Gastrocnemius medialis (tissue), 4 donors: ENCODE data around the gene PHRF1. TPM values are rescaled to one million over a fixed set of nuclear protein-coding genes. Genes with fewer than 3 reads are reported as not detected.

Experiments
- ATAC-seq, 2 donors: fragments of 150-250 bp; one replicate each; pipeline ENCODE4 v1.9.1; 2016
- DNase-seq, 2 donors: peaks; one replicate each; pipeline ENCODE4 v3.0.0-alpha.2; 2019
- H3K27ac ChIP-seq, 4 donors: fragments of 200-600 bp; sonication (generic); 1 replicate in 1 of 4; 2 replicates in 3 of 4; pipeline ENCODE4 v1.5.1; 2016 to 2018; ENCODE audit warnings: mild to moderate bottlenecking in 2 of 4, moderate library complexity in 1 of 4
- H3K27me3 ChIP-seq, 3 donors: fragments of 200-600 bp; sonication (generic) in 2 of 3; 1 replicate in 1 of 3; 2 replicates in 2 of 3; pipeline versions ENCODE4 v1.5.1 to v1.6.0; 2016 to 2019; ENCODE audit warnings: mild to moderate bottlenecking in 1 of 3, moderate library complexity in 1 of 3
- H3K36me3 ChIP-seq, 2 donors: fragments of 200-600 bp; sonication (generic) in 1 of 2; one replicate each; pipeline ENCODE4 v1.5.1; 2017 to 2018
- H3K4me1 ChIP-seq, 2 donors: fragments of 200-600 bp; sonication (generic) in 1 of 2; one replicate each; pipeline ENCODE4 v1.5.1; 2016 to 2017; ENCODE audit warnings: mild to moderate bottlenecking in 2 of 2
- H3K4me3 ChIP-seq, 4 donors: fragments of 200-600 bp; sonication (generic) in 3 of 4; 1 replicate in 1 of 4; 2 replicates in 3 of 4; pipeline ENCODE4 v1.5.1; 2016 to 2019; ENCODE audit warnings: mild to moderate bottlenecking in 2 of 4
- H3K9me3 ChIP-seq, 3 donors: fragments of 200-600 bp; sonication (generic) in 2 of 3; 1 replicate in 1 of 3; 2 replicates in 2 of 3; pipeline ENCODE4 v1.5.1; 2016 to 2019
- CTCF ChIP-seq, 5 experiments: fragments of 450-650 bp in 3 of 5; fragments of 200-600 bp in 2 of 5; sonication (generic) in 2 of 5; IDR thresholded peaks in 4 of 5; conservative IDR thresholded peaks in 1 of 5; 1 replicate in 4 of 5; 2 replicates in 1 of 5; pipeline ENCODE4 v1.5.1; 2016 to 2019; ENCODE audit warnings: antibody characterized with exemption in 5 of 5, mild to moderate bottlenecking in 3 of 5, moderate library complexity in 3 of 5
- POLR2A ChIP-seq, 2 donors: fragments of 450-650 bp; IDR thresholded peaks; one replicate each; pipeline ENCODE4 v1.6.1; 2017; ENCODE audit warnings: antibody characterized with exemption in 2 of 2, mild to moderate bottlenecking in 2 of 2, moderate library complexity in 2 of 2
- in situ Hi-C, 4 donors: fragments of 200-750 bp; cut with MboI; loops; one replicate each; pipeline versions ENCODE4 v1.15.0 to v1.8.0; 2017; ENCODE audit warnings: low sequenced_read_pairs in 4 of 4
- intact Hi-C: fragments of 100-400 bp; cut with DNase I; formaldehyde crosslinking; loops from one replicate; pipeline ENCODE4 v1.15.1; 2023; ENCODE audit warnings: low total_unique reads
- total RNA-seq, 4 donors: library from RNA; depleted of rRNA; stranded (reverse); fragments of >200 nt; gene quantifications; one replicate each; pipeline versions ENCODE4 v1.1.0 to v1.2.3, GENCODE V29; 2016

The PHRF1 gene
- total RNA-seq, 4 donors from 2014 or later: 9.2 to 22.6 (median 20.8) TPM

GRCh38 chr11:614021-614622 lies 37.9 kb downstream of the PHRF1 start:
- TF ChIP-seq POLR2A (IDR thresholded peaks at IDR 0.05) (no peak), CTCF (IDR thresholded peaks at IDR 0.05 in 4 of 5, conservative IDR thresholded peaks at IDR 0.05 in 1 of 5) (no peak)
- Histone ChIP-seq H3K4me1 (peaks cover 40 to 43% of the 10 kb centered on the region in 2 donors), H3K36me3 (peaks cover 0 to 37% of the 10 kb centered on the region in 2 donors), H3K9me3 (no peaks in the 10 kb centered on the region), H3K4me3 (peak overlapping the region in 2 of 4 donors; percentile 82 to 85), H3K27ac (peak overlapping the region; percentile 91 to 94 (median 93)), H3K27me3 (no peaks in the 10 kb centered on the region)
- no peak for DNase-seq
- ATAC-seq: no peak
- intact Hi-C loops: loop anchor here (2.0 kb wide), 1 partner anchor 45 kb away; no protein-coding TSS in a partner anchor
- in situ Hi-C loops: no loop called here

GRCh38 chr11:614623-615503 lies 38.6 kb downstream of the PHRF1 start:
- ATAC-seq (peak; percentile 27 to 51), DNase-seq (peak; percentile 62 to 80)

GRCh38 chr11:615504-616319 lies 39.4 kb downstream of the PHRF1 start, which contains the start of gene IRF7:
TSS of gene IRF7 (minus strand) at chr11:615950. CDS start at chr11:615364, 586 bp downstream.
- H3K4me1 ChIP-seq: peaks cover 40 to 43% of the 10 kb centered on the region in 2 donors
- peak within 1 kb of the TSS; percentile 66 to 85 (median 77) for H3K4me3 ChIP-seq
- intact Hi-C loops (loop anchor here (2.0 kb wide), 1 partner anchor 47 kb away; no protein-coding TSS in a partner anchor), in situ Hi-C loops (no loop called here)
- no peaks in the 10 kb centered on the region for H3K27me3 ChIP-seq
- TF ChIP-seq CTCF (IDR thresholded peaks at IDR 0.05 in 4 of 5, conservative IDR thresholded peaks at IDR 0.05 in 1 of 5) (no peak), POLR2A (IDR thresholded peaks at IDR 0.05) (peak; percentile 84 to 92)
- peak within 1 kb of the TSS; percentile 91 to 94 (median 93) for H3K27ac ChIP-seq
- DNase-seq: peak; percentile 87 to 92
- ATAC-seq: peak; percentile 61 to 75
- no peaks in the 10 kb centered on the region for H3K9me3 ChIP-seq
- H3K36me3 ChIP-seq: peaks cover 0 to 21% of the 10 kb centered on the region in 2 donors

More at GRCh38 chr11:614623-615503, 38.6 kb downstream of the PHRF1 start:
- H3K36me3 ChIP-seq: peaks cover 0 to 30% of the 10 kb centered on the region in 2 donors
- peak overlapping the region; percentile 66 to 85 (median 77) for H3K4me3 ChIP-seq
- H3K9me3 ChIP-seq: no peaks in the 10 kb centered on the region
- peak overlapping the region; percentile 91 to 94 (median 93) for H3K27ac ChIP-seq
- H3K27me3 ChIP-seq: no peaks in the 10 kb centered on the region
- in situ Hi-C loops (no loop called here), intact Hi-C loops (loop anchor here (2.0 kb wide), 1 partner anchor 46 kb away; no protein-coding TSS in a partner anchor)
- peaks cover 40 to 43% of the 10 kb centered on the region in 2 donors for H3K4me1 ChIP-seq
- TF ChIP-seq CTCF (IDR thresholded peaks at IDR 0.05 in 4 of 5, conservative IDR thresholded peaks at IDR 0.05 in 1 of 5): no peak
- TF ChIP-seq POLR2A (IDR thresholded peaks at IDR 0.05): no peak
